PC-9 (cell line): ENCODE measurements around the gene TIMP3. TPM values are rescaled to one million over a fixed set of nuclear protein-coding genes. Genes with fewer than 3 reads are reported as not detected.

Experiments used
- BruUV-seq: library from RNA; stranded (reverse); fragments of 400-500 nt; replicated peaks from 2 replicates; lab custom pipeline; 2021; lab: Mats Ljungman, UMichigan
- CTCF ChIA-PET: fragments of 300-600 bp; sonication (Branson Sonifier 250); formaldehyde crosslinking; loops from one replicate; lab custom pipeline; 2022; ENCODE audit warnings: antibody characterized with exemption; lab: Charles Lee
- POLR2A ChIA-PET: fragments of 300-600 bp; sonication (Branson Sonifier 250); formaldehyde crosslinking; loops from one replicate; lab custom pipeline; 2022; ENCODE audit warnings: antibody characterized with exemption; ENCODE audit not compliant: unreplicated experiment; lab: Charles Lee
- DNase-seq, 2 experiments: peaks; one replicate each; pipeline versions ENCODE4 v3.0.0 to v3.0.0-alpha.2; 2015 to 2022; ENCODE audit warnings: mixed read lengths in 1 of 2
- H2AFZ ChIP-seq: fragments of 200-600 bp; sonication (generic); 2 replicates; pipeline ENCODE4 v1.8.1; 2017; ENCODE audit warnings: antibody characterized with exemption
- H3F3A ChIP-seq: fragments of 200-600 bp; sonication (generic); 2 replicates; pipeline ENCODE4 v1.8.1; 2017; ENCODE audit warnings: antibody characterized with exemption, mild to moderate bottlenecking, low read depth; ENCODE audit not compliant: insufficient read depth
- H3K27ac ChIP-seq: fragments of 200-600 bp; sonication (generic); 2 replicates; pipeline ENCODE4 v1.6.1; 2016; ENCODE audit warnings: mixed run types
- H3K27me3 ChIP-seq: fragments of 200-600 bp; sonication (generic); 2 replicates; pipeline ENCODE4 v1.6.1; 2016; ENCODE audit warnings: low read depth, mixed run types; ENCODE audit not compliant: insufficient read depth
- H3K36me3 ChIP-seq: fragments of 200-600 bp; sonication (generic); 2 replicates; pipeline ENCODE4 v1.6.1; 2016; ENCODE audit warnings: low read depth, mixed run types
- H3K4me1 ChIP-seq: fragments of 200-600 bp; sonication (generic); replicated peaks from 2 replicates; pipeline ENCODE4 v1.6.1; 2016; ENCODE audit warnings: mixed run types; ENCODE audit not compliant: insufficient read depth
- H3K4me2 ChIP-seq: fragments of 200-600 bp; sonication (generic); 2 replicates; pipeline ENCODE4 v1.6.1; 2017; ENCODE audit warnings: mixed run types
- H3K4me3 ChIP-seq: fragments of 200-600 bp; sonication (generic); 2 replicates; pipeline ENCODE4 v1.6.1; 2016; ENCODE audit warnings: mixed run types
- H3K79me2 ChIP-seq: fragments of 200-600 bp; sonication (generic); 2 replicates; pipeline ENCODE4 v1.6.1; 2017; ENCODE audit warnings: low read depth, mixed run types
- H3K9me2 ChIP-seq: fragments of 200-600 bp; sonication (generic); 2 replicates; pipeline ENCODE4 v1.8.1; 2017; ENCODE audit warnings: mild to moderate bottlenecking; ENCODE audit not compliant: insufficient read depth
- H3K9me3 ChIP-seq: fragments of 200-600 bp; sonication (generic); 2 replicates; pipeline ENCODE4 v1.8.1; 2016; ENCODE audit warnings: low read depth; ENCODE audit not compliant: insufficient read depth
- H4K20me1 ChIP-seq: fragments of 200-600 bp; sonication (generic); 2 replicates; pipeline ENCODE4 v1.8.1; 2017; ENCODE audit not compliant: insufficient read depth
- EZH2 ChIP-seq: fragments of 200-600 bp; sonication (generic); IDR thresholded peaks from 2 replicates; pipeline ENCODE4 v1.8.0; 2017; ENCODE audit warnings: antibody characterized with exemption, low read depth
- intact Hi-C: fragments of 100-400 bp; cut with micrococcal nuclease; formaldehyde crosslinking; loops from one replicate; pipeline ENCODE4 v1.10.0; 2022; ENCODE audit not compliant: unreplicated experiment
- total RNA-seq: library from RNA; stranded (reverse); gene quantifications from 2 replicates; pipeline ENCODE4 v1.2.3, GENCODE V29; 2021
- TF ChIP-seq, protein P1 (sequence below): fragments of 200-600 bp; sonication (generic); conservative IDR thresholded peaks from 2 replicates; pipeline ENCODE4 v1.6.1; 2017; ENCODE audit warnings: mixed run types, antibody characterized with exemption, mild to moderate bottlenecking, moderate library complexity

Gene TIMP3
- total RNA-seq, 1 experiment from 2014 or later, result 79.8 TPM

GRCh38 chr22:32808038-32808445, 6.5 kb downstream of the TIMP3 start:
- peak overlapping the region; percentile 42; the same call in 1 of the 2 replicates for H3K4me3 ChIP-seq
- DNase-seq, result no peak
- no peaks in the 10 kb centered on the region for H3K9me3 ChIP-seq
- no peaks in the 10 kb centered on the region for H3K27me3 ChIP-seq
- H3K4me1 ChIP-seq, result peaks cover 89% of the 10 kb centered on the region
- no peak overlapping the region for H2AFZ ChIP-seq
- POLR2A ChIA-PET, result no interaction called here
- H3K36me3 ChIP-seq, result peaks cover 75% of the 10 kb centered on the region
- H3K9me2 ChIP-seq, result no peaks in the 10 kb centered on the region
- CTCF ChIA-PET, result no interaction called here
- BruUV-seq, result no TSS peak
- H3K27ac ChIP-seq, result peak overlapping the region; percentile 88
- TF ChIP-seq, protein P1, sequence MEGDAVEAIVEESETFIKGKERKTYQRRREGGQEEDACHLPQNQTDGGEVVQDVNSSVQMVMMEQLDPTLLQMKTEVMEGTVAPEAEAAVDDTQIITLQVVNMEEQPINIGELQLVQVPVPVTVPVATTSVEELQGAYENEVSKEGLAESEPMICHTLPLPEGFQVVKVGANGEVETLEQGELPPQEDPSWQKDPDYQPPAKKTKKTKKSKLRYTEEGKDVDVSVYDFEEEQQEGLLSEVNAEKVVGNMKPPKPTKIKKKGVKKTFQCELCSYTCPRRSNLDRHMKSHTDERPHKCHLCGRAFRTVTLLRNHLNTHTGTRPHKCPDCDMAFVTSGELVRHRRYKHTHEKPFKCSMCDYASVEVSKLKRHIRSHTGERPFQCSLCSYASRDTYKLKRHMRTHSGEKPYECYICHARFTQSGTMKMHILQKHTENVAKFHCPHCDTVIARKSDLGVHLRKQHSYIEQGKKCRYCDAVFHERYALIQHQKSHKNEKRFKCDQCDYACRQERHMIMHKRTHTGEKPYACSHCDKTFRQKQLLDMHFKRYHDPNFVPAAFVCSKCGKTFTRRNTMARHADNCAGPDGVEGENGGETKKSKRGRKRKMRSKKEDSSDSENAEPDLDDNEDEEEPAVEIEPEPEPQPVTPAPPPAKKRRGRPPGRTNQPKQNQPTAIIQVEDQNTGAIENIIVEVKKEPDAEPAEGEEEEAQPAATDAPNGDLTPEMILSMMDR, result no peak
- no peak for TF ChIP-seq EZH2
- H4K20me1 ChIP-seq, result peaks cover 92% of the 10 kb centered on the region
- H3K79me2 ChIP-seq, result peaks cover 98% of the 10 kb centered on the region
- intact Hi-C loops, result no loop called here
- peaks cover 77% of the 10 kb centered on the region for H3F3A ChIP-seq
- H3K4me2 ChIP-seq, result peak overlapping the region; percentile 73

GRCh38 chr22:32809786-32810554, 8.5 kb downstream of the TIMP3 start:
- H3K36me3 ChIP-seq, result peaks cover 75% of the 10 kb centered on the region
- no peaks in the 10 kb centered on the region for H3K9me2 ChIP-seq
- POLR2A ChIA-PET, result interaction anchor here (0.6 to 1.2 kb wide), 4 partner anchors 8 to 270 kb away, joined by 3 to 12 read pairs (median 4); partner anchors contain the start of gene TIMP3
- H3K27me3 ChIP-seq, result no peaks in the 10 kb centered on the region
- BruUV-seq, result TSS peak; percentile 59
- H3K4me2 ChIP-seq, result peak overlapping the region; percentile 73
- H3F3A ChIP-seq, result peaks cover 70% of the 10 kb centered on the region
- H3K4me1 ChIP-seq, result peaks cover 82% of the 10 kb centered on the region
- peak overlapping the region; percentile 42 for H3K4me3 ChIP-seq
- TF ChIP-seq, protein P1, result no peak
- no peak for TF ChIP-seq EZH2
- intact Hi-C loops, result no loop called here
- H4K20me1 ChIP-seq, result peaks cover 92% of the 10 kb centered on the region
- peaks cover 98% of the 10 kb centered on the region for H3K79me2 ChIP-seq
- no peak overlapping the region for H2AFZ ChIP-seq
- DNase-seq, result no peak
- H3K27ac ChIP-seq, result peak overlapping the region; percentile 88
- CTCF ChIA-PET, result interaction anchor here (2.1 kb wide), 1 partner anchor 13 kb away, joined by 12 read pairs; no protein-coding TSS in a partner anchor
- H3K9me3 ChIP-seq, result no peaks in the 10 kb centered on the region

DNA sequence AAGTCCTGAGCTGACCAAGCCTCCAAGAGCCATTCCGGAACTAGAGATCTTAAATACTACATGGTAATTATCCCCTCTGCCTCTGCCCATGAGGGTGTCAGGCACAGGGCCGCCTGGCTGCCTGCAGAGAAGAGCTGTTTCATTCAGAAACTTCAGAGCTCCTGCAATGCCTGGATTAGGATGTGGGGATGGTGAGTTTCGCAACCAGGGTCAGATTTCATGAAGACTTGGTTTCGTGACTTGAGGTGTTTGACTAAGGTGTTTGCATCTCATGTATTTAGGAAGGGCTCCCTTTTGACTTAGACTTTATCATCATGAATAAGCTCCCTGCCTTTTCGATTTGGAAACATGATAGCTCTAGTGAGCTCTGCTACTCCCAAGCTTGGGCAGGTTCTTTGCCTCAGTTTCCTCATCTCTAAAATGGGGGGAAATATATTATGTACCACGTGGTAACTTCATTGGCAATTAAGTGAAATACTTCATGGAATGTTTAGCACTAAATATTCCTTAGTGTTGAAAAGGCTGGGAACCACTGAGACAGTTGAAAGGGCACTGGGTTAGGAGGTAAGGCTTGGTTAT, 9.1 kb downstream of the TIMP3 start:
- H3K79me2 ChIP-seq, result peaks cover 98% of the 10 kb centered on the region
- BruUV-seq, result no TSS peak
- no peak overlapping the region for H2AFZ ChIP-seq
- H3K9me2 ChIP-seq, result no peaks in the 10 kb centered on the region
- TF ChIP-seq, protein P1, result no peak
- TF ChIP-seq EZH2, result no peak
- H3K27me3 ChIP-seq, result no peaks in the 10 kb centered on the region
- H3F3A ChIP-seq, result peaks cover 67% of the 10 kb centered on the region
- H3K4me2 ChIP-seq, result peak overlapping the region; percentile 73
- 0 out of 2 replicates have a peak overlapping the region, but pooled peaks have one; percentile 42 for H3K4me3 ChIP-seq
- peaks cover 75% of the 10 kb centered on the region for H3K4me1 ChIP-seq
- DNase-seq, result peak; percentile 71 to 98
- no peaks in the 10 kb centered on the region for H3K9me3 ChIP-seq
- intact Hi-C loops, result no loop called here
- POLR2A ChIA-PET, result interaction anchor here (0.6 to 1.2 kb wide), 5 partner anchors 9 to 271 kb away, joined by 3 to 12 read pairs (median 4); partner anchors contain the start of gene TIMP3
- peak overlapping the region; percentile 88 for H3K27ac ChIP-seq
- CTCF ChIA-PET, result interaction anchor here (2.1 kb wide), 1 partner anchor 14 kb away, joined by 12 read pairs; no protein-coding TSS in a partner anchor
- H4K20me1 ChIP-seq, result peaks cover 92% of the 10 kb centered on the region
- peaks cover 76% of the 10 kb centered on the region for H3K36me3 ChIP-seq
